ENCODE measurements around the gene OXSR1. TPM values are rescaled to one million over a fixed set of nuclear protein-coding genes. Genes with fewer than 3 reads are reported as not detected.

The OXSR1 gene
- total and polyA plus RNA-seq, 10 donors = 9.3 to 45.0 (median 30.5) TPM

GRCh38 chr3:38150780-38151528 is 14.4 kb upstream of the OXSR1 start:
- H3K27ac ChIP-seq = peak overlapping the region in 6 of 8 donors; percentile 42 to 87 (median 76)
- WGBS, 5 donors = 83 to 94% (median 88%) methylated on average over 3 of the region's 3 CpGs

DNA sequence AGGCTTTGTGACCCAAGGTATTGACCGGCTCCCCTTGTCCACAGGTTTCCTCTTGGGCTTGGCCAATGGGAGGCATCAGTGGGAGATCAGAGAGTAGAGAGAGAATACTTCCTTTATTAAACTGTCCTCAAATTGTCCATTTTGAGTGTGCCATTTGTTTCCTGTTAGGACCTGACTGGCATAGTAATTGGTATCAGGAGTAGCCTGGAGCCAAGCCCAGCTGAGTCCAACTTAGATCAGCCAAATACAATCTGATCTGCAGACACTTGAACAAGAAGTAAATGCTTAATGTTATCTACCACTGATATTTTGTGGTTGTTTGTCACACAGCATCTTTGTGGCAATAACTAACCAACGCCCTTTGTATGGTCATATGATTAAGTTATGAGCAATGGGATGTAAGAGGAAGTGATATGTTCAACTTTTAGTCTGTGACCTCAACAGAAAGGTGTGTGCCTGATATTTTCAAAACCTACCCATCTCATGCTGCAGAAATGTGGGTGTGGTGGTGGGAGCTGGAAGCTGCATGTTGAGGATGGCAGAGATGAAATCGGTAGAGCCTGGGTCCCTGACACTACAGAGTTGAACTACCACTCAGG is 13.6 kb upstream of the OXSR1 start:
- Histone ChIP-seq H3K4me3 (peak overlapping the region in 1 of 8 donors; percentile 45), H3K9me3 (peaks cover 0 to 11% (median 8%) of the 10 kb centered on the region in 8 donors), H3K36me3 (no peaks in the 10 kb centered on the region), H3K4me1 (peaks cover 0 to 55% (median 25%) of the 10 kb centered on the region in 6 donors), H3K27ac (peak overlapping the region in 7 of 8 donors; percentile 42 to 87 (median 71)), H3K27me3 (replicated peaks in 1 of 7) (no peaks in the 10 kb centered on the region)
- intact Hi-C loops (cut with DNase I; ENCODE audit: low total_unique reads) = no loop called here
- TF ChIP-seq POLR2AphosphoS5 (IDR thresholded peaks at IDR 0.05) (no peak), POLR2A (IDR thresholded peaks at IDR 0.05) (no peak), CTCF (IDR thresholded peaks at IDR 0.05 in 8 of 11, conservative IDR thresholded peaks at IDR 0.05 in 3 of 11) (no peak)
- 65 to 86% (median 81%) methylated on average over 3 of the region's 3 CpGs for WGBS, 5 donors
- DNase-seq = no peak

More at GRCh38 chr3:38150780-38151528, 14.4 kb upstream of the OXSR1 start:
- peaks cover 3 to 19% (median 16%) of the 10 kb centered on the region in 8 donors for H3K9me3 ChIP-seq
- intact Hi-C loops (cut with DNase I; ENCODE audit: low total_unique reads) = no loop called here
- TF ChIP-seq POLR2A (IDR thresholded peaks at IDR 0.05) = no peak
- TF ChIP-seq POLR2AphosphoS5 (IDR thresholded peaks at IDR 0.05) = no peak
- TF ChIP-seq CTCF (IDR thresholded peaks at IDR 0.05 in 8 of 11, conservative IDR thresholded peaks at IDR 0.05 in 3 of 11) = no peak
- peaks cover 0 to 55% (median 25%) of the 10 kb centered on the region in 6 donors for H3K4me1 ChIP-seq
- no peaks in the 10 kb centered on the region for H3K27me3 ChIP-seq (replicated peaks in 1 of 7)
- DNase-seq = no peak
- no peaks in the 10 kb centered on the region for H3K36me3 ChIP-seq
- H3K4me3 ChIP-seq = peak overlapping the region in 1 of 8 donors; percentile 45

DNA sequence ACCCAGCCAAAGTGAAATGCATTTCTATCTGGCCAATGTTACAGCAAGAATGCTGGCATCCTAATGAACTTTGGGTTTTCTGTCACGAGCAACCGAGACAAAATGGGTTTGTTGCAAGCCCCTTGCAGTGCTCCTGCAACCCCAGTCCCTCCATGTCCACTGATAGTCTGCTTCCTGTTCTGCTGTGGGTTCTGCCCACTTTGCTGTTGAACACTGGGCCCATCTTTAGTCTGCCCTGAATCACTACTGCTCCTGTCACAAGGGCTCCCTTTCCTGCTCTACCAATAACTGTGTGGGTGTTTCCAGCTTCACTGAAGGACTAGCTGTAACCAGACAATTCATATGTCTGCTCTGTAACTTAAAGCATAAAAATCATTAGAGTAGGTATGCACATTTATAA is 12.7 kb upstream of the OXSR1 start:
- no peaks in the 10 kb centered on the region for H3K27me3 ChIP-seq (replicated peaks in 1 of 7)
- H3K27ac ChIP-seq = peak overlapping the region in 6 of 8 donors; percentile 22 to 87 (median 76)
- intact Hi-C loops (cut with DNase I; ENCODE audit: low total_unique reads) = no loop called here
- no peak for DNase-seq
- TF ChIP-seq POLR2AphosphoS5 (IDR thresholded peaks at IDR 0.05) (no peak), POLR2A (IDR thresholded peaks at IDR 0.05) (no peak), CTCF (IDR thresholded peaks at IDR 0.05 in 8 of 11, conservative IDR thresholded peaks at IDR 0.05 in 3 of 11) (no peak)
- 90 to 100% (median 94%) methylated on average over 2 of the region's 2 CpGs for WGBS, 5 donors
- H3K9me3 ChIP-seq = peaks cover 0 to 2% (median under 1%) of the 10 kb centered on the region in 8 donors
- H3K36me3 ChIP-seq = no peaks in the 10 kb centered on the region
- no peak overlapping the region for H3K4me3 ChIP-seq
- H3K4me1 ChIP-seq = peaks cover 0 to 47% (median 24%) of the 10 kb centered on the region in 6 donors

GRCh38 chr3:38153221-38153620 is 12.1 kb upstream of the OXSR1 start:
- Histone ChIP-seq H3K27ac (peak overlapping the region in 3 of 8 donors; percentile 52 to 87 (median 80)), H3K36me3 (no peaks in the 10 kb centered on the region), H3K4me1 (peaks cover 0 to 41% (median 19%) of the 10 kb centered on the region in 6 donors), H3K27me3 (replicated peaks in 1 of 7) (no peaks in the 10 kb centered on the region), H3K4me3 (no peak overlapping the region), H3K9me3 (no peaks in the 10 kb centered on the region)
- 89 to 100% (median 97%) methylated on average over 2 of the region's 2 CpGs for WGBS, 5 donors
- intact Hi-C loops (cut with DNase I; ENCODE audit: low total_unique reads) = no loop called here
- DNase-seq = no peak
- TF ChIP-seq POLR2AphosphoS5 (IDR thresholded peaks at IDR 0.05) (no peak), CTCF (IDR thresholded peaks at IDR 0.05 in 8 of 11, conservative IDR thresholded peaks at IDR 0.05 in 3 of 11) (no peak), POLR2A (IDR thresholded peaks at IDR 0.05) (no peak)

All from spleen (tissue), 11 donors.